Measurements from ENCODE around the gene OPTC.

The OPTC gene

DNA sequence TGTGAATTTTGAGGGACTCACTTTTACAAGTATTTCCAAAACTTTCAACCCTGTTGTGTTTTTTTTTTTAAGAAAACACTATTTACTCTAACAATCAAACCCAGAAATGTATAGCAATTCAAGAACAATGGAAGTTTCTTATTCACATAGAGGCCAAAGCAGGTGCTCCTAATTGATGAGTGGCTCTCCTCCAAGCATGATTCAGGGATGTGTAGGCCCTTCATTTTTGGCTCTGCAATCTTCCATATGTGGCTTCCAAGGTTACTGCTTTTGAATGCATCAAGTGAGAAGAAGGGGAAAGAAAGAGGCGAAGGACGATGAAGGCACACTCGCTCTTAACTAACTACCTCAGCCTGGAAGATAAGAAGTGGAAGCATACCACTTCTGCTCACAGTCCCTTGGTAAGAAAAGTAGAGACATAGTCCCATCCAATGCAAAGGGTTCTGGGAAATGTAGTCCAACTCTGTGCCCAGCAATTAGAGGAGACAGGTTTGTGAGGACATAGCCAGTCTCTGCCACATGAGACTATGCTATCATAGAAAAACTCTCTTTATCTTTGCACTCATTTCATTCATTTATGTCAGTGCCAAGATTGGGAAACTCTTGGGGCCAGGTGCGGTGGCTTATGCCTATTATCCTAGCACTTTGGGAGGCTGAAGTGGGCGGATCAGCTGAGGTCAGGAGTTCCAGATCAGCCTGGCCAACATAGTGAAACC lies 46.0 kb downstream of the OPTC start:
- no peak for DNase-seq

DNA sequence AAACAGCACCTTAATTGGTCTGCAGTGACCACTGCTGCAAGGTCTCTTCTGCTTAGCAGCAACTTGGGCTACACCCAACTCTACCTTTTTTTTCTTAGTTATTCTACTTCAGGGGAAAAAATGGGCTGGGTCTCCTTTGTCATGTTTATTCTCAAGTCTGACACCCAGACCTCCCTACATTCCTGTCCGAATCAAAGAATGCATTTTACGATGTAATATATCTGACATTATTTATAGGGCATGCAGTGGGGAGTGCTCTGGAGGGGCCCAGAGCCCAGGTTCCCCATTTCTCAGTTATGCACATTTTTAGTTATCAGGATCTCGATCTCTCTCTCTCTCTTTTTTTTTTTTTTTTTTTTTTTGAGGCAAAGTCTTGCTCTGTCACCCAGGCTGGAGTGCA lies 50.5 kb downstream of the OPTC start:
- DNase-seq = no peak

DNA sequence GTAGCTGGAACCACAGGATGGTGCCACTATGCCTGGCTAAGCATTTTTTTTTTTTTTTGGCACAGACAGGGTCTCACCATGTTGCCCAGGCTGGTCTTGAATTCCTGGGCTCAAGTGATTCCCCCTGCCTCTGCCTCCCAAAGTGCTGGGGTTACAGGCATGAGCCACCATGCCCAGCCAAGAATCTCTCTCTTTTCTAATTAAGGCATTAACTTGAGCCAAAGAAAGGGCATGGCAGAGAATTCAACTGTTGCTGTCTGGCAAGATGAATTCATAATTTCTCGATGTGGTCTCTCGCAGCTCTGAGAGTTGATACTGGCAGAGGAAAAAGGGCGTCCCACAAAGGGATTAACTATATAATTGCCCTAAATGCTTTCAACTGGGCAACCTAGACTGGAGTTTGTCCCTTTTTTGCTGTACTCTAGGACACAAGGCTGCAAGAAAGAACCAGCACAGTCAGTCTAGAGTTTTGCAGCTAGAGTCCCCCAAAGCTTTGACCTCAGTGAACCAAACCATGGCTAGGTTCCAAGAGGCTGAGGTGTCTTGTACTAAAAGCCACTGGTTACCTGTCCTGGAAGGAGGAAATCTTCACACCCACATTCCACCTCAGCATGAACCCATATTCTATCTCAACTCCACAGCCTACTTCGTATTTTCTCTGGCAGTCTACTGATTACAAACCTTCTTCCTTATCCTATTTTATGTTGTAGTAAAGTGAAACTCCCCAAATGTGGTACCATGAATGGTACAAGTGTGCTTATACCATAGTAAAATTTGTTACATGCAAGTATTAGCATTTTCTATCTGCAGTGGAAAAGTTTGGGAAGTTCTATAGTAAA lies 51.2 kb downstream of the OPTC start:
- no peak for DNase-seq

DNA sequence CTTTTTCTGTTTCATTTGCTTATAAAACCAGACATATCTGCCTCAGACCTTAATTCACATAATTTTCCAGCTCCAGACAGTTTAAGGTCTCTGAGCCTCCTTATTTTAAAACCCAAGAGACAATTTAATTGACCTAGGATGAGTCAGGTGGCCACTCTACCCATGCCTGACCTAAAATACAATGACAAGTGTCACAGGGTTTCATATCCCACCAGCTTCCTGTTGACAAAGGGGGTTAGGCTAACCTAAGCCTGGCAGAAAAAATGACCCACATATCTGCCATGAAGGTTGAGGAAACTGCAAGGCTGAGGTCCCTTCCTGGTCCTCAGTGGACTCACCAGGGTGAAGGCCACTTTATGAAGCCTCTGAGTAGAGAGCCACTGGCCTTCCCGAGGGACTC lies 52.3 kb downstream of the OPTC start:
- no peak for DNase-seq

DNA sequence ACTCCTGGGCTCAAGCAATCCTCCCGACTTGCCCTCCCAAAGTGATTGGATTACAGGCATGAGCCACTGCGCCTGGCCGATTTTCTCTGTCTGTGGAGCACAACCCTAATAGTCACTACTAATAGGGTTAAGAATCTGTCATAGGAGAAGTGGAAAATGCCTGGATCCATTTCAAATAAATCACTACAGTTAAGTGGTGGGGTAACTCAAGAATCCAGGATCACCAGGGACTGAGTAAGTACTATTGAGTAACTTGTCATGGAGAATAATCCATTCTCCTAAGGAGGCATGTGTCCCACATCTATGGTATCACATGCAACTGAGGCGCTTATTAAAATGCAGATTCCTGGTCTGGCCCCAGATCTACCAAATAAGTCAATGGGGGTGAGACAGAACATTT lies 53.2 kb downstream of the OPTC start:
- DNase-seq = no peak

DNA sequence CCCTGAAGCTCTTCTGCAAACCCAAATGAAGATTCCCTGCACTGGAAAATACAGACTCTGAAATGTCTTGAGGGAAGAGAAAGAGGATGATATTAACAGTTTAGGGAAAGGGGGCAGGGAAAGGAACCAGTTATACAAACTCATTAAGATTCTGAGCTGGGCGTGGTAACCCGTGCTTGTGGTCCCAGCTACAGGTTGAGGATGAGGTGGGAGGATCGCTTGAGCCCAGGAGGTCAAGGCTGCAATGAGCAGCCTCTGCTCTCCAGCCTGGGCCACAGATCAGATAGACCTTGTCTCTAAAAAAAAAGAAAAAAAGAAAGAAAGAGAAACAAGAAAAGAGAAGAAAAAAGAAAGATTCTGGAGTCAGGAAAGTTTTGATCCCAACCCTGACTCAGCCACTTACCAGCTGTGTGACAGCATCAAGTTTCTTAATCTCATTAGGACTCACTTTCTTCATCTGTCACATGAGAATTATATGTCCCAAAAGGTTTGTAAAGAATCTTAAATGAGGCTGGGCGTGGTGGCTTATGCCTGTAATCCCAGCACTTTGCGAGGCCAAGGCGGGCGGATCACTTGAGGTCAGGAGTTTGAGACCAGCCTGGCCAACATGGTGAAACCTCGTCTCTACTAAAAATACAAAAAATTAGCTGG lies 53.9 kb downstream of the OPTC start:
- no peak for DNase-seq

DNA sequence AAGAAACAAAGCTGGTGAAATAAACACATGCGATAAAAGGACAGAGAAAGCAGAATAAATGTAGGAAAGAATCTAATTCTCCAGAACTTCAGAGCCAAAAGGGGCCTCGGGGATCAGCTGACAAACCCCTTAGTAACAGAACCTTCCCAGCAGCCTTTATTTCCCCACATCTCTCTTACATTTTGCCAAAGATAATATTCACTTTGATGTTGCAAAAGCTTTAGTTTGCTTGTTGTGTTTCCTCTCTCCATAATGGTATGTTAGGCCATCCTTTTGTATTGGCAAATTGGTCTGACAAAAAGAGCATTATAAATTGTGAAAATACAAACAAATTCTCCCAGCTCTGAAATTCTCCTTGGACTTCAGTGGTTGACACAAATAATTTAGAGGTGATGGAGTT lies 54.9 kb downstream of the OPTC start:
- no peak for DNase-seq

DNA sequence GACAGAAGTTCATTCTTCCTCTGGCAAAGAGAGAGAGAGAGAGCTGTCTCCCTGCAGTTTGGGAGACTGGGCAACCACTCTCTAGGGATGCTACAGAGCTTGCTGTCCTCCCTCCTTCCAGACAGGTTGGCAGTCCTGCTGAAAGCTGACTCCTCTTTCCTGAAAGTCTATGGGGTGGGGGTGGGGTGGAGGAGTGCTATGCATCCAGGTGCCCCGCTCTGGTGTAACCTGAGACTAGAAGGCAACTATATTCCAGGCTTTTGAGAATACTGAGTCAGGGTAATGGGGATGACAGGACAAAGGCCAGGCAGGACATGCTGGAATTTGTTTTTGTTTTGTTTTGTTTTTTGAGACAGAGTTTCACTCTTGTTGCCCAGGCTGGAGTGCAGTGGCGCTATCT lies 55.4 kb downstream of the OPTC start:
- DNase-seq = no peak

DNA sequence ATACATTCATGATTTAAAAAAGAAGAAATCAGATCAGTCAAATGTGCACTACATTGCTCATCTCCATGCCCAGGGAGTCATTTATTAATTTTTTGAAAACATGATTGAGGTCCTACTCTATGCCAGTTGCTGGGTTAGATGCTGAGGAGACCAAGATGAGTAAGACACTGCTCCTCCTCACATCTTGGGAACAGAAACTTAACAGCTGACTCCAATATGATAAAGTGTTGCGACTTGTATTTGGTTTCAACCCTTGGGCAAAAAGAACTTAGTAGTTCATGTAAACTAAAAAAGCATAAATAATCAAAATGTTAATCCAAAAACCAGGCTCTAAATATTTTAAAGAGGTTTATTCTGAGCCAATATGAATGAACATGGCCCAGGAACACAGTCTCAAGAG lies 56.9 kb downstream of the OPTC start:
- no peak for DNase-seq

DNA sequence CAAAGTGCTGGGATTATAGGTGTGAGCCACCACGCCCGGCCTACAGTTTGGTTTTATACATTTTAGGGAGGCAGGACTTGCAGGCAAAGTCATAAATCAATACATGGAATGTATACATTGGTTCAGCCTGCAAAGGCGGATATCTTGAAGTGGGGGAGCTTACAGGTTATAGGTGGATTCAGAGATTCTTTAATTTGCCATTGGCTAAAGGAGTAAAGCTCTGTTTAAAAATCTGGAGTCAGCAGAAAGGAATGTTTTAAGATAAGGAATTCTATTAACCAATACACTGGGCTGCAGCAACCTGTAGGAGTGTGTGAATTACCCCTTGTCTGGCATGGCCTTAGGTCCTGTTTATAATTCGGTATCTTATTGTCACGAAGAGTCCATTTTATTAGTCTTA lies 57.6 kb downstream of the OPTC start:
- no peak for DNase-seq

DNA sequence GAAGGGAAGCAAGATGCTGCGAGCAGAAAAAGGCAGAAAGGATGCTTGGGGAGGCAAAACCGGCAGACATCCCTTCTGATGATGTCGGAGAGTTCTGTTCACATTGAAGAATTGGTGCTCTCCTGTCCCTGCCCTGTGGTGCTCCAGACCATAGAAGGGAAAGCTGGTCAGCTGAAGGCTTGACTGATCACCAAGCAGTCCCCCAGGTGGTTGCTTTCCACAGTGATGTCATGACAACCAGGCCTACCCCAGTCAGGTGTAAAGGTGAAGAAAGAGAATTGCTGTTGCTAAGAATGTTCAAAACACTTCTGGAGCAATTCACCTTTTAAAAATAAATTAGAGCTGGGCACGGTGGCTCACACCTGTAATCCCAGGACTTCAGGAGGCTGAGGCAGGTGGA lies 59.5 kb downstream of the OPTC start:
- DNase-seq = no peak

DNA sequence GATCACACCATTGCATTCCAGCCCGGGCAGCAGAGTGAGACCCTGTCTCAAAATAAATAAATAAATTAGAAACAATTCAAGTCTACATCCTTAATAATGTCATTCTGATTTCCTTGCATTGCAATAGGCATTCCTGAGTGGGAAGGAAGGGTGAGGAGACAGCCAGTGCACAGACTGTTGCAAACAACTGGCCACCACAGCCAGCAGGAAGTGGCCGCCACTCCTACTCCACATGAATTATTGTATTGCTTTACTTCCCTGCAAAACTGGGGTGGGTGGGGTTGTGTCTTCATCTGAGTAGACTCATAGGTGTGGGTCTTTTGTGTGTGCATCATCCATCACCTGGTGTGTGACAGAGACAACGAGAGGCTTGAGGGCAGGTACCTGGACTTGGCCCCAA lies 60.1 kb downstream of the OPTC start:
- no peak for DNase-seq

DNA sequence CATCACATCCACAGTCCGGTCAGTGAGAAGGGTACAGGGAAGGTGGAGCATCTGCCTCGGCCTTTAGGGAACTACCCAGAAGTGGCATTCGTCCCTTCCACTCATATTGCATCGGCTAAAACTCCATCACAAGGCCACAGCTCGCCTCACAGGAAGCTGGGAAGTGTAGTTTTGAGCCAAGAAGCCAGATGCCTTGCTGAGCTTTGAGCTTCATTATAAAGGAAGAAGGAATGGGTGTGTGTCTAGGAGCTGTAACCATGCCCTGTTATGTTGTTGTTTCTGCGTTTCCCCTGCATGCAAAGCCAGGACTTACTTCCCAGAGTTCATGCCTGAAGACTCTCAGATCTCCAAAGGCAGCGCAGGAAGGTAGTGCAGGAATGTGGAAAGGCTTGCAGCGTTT lies 61.1 kb downstream of the OPTC start:
- DNase-seq = no peak

DNA sequence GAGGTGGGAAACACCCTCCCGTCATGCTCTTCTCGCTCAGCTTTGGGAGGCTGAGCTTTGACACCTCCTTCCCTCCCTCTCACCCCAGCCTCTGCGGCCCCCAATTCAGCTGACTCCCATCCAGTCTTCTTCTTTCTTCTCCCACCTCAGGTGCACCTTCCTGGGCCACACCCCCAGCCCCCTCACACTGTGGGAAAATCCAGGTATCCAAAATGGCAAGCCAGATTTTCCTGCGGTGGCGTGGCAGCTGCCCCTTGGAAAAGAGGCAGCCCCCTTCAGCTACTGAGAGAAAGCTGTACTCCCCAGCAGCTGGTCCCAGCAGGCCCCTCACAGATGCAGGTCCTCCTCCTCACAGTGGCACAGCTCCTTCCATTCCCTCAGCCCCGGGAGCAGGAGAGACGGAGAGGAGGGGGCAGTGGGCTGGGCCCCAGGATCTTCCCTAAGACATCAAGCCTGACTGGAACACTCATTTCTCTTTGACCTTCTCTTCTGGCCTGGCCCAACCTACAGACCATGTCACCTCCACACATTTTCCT lies 61.6 kb downstream of the OPTC start:
- no peak for DNase-seq

DNA sequence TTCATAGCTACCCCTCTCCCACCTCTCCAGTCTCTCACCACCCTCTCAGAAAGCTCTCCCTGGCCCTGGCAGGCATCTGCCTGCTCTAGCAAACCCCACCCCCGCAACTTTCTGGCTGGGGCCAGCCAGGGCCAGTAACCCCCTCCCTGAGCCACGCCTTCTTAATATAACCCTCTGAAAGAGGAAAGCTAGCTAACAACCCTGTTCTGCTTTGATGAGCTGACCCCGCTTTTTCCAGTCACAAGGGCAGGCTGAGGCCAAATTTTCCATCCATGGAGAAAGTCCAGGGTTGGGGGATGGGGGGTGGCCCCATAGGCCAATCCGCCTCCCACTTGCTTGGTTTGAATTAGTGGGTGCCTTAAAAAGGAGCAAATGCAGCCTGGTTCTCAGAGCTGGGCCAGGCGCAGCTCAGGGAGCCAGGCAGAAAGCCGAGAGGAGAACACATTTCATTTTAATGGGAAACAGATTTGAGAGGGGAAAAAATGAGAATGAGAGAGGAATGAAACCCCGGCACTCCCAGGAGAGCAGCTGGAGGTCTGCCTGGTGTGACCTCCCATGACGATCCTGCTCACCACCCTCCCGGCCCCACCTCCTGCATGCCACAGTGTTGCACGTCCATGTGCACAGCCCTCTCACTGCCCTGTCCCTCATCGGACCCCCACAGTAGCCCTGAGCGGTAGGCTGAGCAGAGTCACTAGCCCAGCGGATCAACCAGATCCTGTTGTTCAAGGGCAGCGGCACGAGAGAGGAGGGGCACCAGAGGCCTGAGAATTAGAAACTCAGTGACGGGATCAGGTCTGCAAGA lies 62.3 kb downstream of the OPTC start:
- no peak for DNase-seq

DNA sequence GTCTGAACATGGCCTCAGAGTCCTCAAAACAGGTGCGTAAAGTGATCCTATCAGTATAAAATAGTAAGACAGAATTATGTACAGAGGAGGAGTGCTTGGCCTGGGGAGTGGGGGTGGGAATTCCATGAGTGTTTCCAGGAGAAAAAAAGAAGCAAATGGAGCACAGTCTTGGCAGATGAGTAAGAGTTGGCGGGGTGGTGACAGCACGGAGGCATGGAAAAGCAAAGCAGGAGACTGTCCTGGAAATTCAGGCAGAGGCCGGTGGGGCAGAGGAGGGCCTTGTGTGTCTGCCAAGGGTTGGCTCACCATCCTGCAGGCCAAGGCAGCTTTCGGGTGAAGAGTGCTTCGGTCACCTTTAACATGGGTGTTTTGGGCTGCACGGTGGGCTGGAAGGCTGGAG lies 63.4 kb downstream of the OPTC start:
- DNase-seq = no peak

DNA sequence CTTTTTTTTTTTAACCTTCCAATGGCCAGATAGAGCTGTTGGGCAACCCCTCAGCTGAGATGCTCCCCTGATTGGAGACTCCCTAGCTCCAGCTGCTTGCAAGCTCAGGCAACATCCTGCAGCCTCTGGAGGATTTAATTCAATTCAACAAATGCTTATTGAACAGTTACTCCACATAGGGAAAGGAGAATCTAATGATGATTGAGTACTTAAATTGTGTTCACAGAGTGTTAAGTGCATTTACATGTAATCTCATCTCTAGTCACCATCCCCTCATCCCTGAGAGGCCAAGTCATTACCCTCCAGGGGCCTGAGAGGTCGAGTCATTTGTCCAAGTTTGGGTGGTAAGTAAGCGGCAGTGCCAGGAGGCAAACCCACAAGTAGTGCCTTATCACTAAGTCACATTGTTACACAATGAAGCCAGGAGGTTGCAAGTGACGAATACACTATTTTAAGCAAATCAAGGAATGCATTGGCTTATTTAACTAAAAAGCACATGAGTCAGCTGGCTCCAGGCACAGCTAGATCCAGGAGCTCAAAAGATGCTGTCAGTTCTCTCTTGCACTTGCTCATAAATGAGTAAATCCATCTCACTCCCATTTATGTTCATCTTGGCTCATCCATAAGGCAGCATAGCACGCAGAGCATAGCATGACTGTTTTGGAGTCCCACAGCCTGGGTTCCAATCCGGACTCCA lies 64.3 kb downstream of the OPTC start:
- DNase-seq = no peak

All from NCI-H1694 treated with DMSO at 0.1 percent for 48 hours (cell line).